C4-2B (cell line): ENCODE data around the gene PPIL1.

Experiments used
- H3K27ac ChIP-seq: fragments of 450-650 bp; 2 replicates; pipeline ENCODE4 v1.5.1; 2017
- CTCF ChIP-seq: fragments of 450-650 bp; conservative IDR thresholded peaks from 2 replicates; pipeline ENCODE4 v1.5.1; 2017; ENCODE audit warnings: mild to moderate bottlenecking
- ZFX ChIP-seq: fragments of 450-650 bp; IDR thresholded peaks from 2 replicates; pipeline ENCODE4 v1.6.1; 2017

Gene PPIL1

GRCh38 chr6:36808634-36809033, 66.0 kb downstream of the PPIL1 start:
- TF ChIP-seq CTCF (no peak), ZFX (no peak)

DNA sequence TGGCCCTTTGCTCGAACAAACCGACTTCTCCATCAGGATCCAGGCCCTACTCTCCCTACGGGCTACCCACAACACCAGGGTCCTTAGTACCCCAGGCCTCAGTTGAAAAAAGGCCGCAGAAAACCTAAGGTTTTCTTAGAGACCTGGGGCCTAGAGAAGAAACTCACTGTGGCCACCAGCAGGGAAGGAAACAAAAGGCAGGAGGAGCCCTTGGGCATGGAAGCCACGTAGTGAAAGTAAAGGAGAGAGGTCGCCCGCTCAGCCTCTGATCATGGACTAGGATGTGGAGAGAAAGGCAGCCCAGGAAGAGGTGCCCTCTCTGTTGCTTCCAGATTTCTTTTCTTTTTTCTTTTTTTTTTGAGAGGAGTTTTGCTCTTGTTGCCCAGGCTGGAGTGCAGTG, 66.9 kb downstream of the PPIL1 start:
- TF ChIP-seq ZFX (no peak), CTCF (no peak)
- no peak overlapping the region for H3K27ac ChIP-seq

More at GRCh38 chr6:36808634-36809033, 66.0 kb downstream of the PPIL1 start:
- no peak overlapping the region for H3K27ac ChIP-seq

DNA sequence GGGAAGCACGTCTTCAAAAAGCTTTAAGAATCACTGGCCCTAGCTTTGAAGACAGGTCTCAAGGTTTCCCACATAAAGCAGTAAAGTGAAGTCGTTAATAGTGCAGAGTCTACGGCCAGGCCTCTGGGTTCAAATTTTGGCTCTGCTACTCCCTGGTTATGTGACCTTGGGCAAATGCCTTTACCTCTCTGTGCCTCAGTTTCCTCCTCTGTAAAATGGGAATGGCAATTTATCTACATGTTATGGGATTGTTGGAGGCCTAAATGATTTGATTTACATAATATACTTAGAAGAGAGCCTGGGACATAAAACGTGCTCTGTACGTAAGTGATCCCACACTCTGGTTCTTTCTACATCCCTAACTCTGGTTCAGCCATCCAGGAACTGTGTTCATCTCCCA, 67.5 kb downstream of the PPIL1 start:
- H3K27ac ChIP-seq = no peak overlapping the region
- TF ChIP-seq ZFX = no peak
- TF ChIP-seq CTCF = no peak

DNA sequence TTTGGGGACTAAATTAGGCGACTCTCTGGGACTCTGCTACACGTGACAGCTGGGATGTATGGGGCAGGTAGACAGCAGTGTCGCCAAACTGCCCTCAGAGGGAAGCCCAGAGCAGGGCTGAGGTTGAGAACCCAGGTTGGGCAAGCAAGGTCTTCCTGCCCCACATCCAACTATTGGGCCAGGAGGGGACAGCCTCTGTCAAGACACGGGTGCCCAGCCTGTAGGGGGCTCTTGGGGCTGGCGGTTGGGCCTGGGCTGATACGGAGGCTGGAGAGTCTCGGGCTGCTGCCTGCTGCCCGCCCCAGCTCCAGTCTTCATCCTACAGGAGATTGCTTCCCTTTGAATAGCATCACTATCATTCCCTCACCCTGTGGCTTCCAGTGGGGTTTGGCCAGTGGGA, 68.7 kb downstream of the PPIL1 start:
- H3K27ac ChIP-seq = no peak overlapping the region

GRCh38 chr6:36805096-36805797, 69.4 kb downstream of the PPIL1 start:
- no peak overlapping the region for H3K27ac ChIP-seq
- TF ChIP-seq ZFX = no peak
- TF ChIP-seq CTCF = no peak

More for the DNA sequence above, 68.7 kb downstream of the PPIL1 start:
- TF ChIP-seq CTCF = no peak
- TF ChIP-seq ZFX = no peak
